Lung microvascular endothelial cell (primary cell): ENCODE data around the gene FCRL2. TPM values are rescaled to one million over a fixed set of nuclear protein-coding genes. Genes with fewer than 3 reads are reported as not detected.
"Not testable (repeated sequence)": the region's sequence is repeated elsewhere in the genome, so short reads cannot be mapped to it uniquely, and the experiment has no call there.

ENCODE experiments used
- DNase-seq, 2 donors: peaks; one replicate each; pipeline versions ENCODE4 v3.0.0 to v3.0.0-alpha.2; 2010; ENCODE audit warnings: low read depth in 2 of 2
- total RNA-seq: library from RNA; depleted of rRNA; stranded (reverse); fragments of >200 nt; gene quantifications from 2 replicates; pipeline ENCODE4 v1.2.1, GENCODE V29; 2014

The FCRL2 gene
- total RNA-seq, 1 donor from 2014 or later: not detected

GRCh38 chr1:157751283-157751682, 25.6 kb downstream of the FCRL2 start:
- DNase-seq: no peak

GRCh38 chr1:157748262-157748817, 28.6 kb downstream of the FCRL2 start:
- DNase-seq: no peak

- DNase-seq: no peak
Observed at GRCh38 chr1:157739229-157739901, 37.6 kb downstream of the FCRL2 start.

- not testable (repeated sequence) for DNase-seq
Observed at GRCh38 chr1:157735991-157736390, 40.9 kb downstream of the FCRL2 start.

- DNase-seq: no peak
Observed at GRCh38 chr1:157734321-157734720, 42.6 kb downstream of the FCRL2 start.

GRCh38 chr1:157732755-157733154, 44.2 kb downstream of the FCRL2 start:
- no peak for DNase-seq

GRCh38 chr1:157725221-157725577, 51.7 kb downstream of the FCRL2 start:
- no peak for DNase-seq

- no peak for DNase-seq
Observed at GRCh38 chr1:157724537-157725220, 52.3 kb downstream of the FCRL2 start.

- no peak for DNase-seq
Observed at GRCh38 chr1:157723157-157723556, 53.8 kb downstream of the FCRL2 start.

- DNase-seq: no peak
Observed at GRCh38 chr1:157721985-157722384, 54.9 kb downstream of the FCRL2 start.

GRCh38 chr1:157715736-157716135, 61.2 kb downstream of the FCRL2 start:
- DNase-seq: no peak

GRCh38 chr1:157711802-157712201, 65.1 kb downstream of the FCRL2 start:
- no peak for DNase-seq

GRCh38 chr1:157704878-157705277, 72.1 kb downstream of the FCRL2 start:
- no peak for DNase-seq

- DNase-seq: no peak
Observed at GRCh38 chr1:157703981-157704380, 73.0 kb downstream of the FCRL2 start.

- DNase-seq: no peak
Observed at GRCh38 chr1:157702308-157702825, 74.6 kb downstream of the FCRL2 start.

GRCh38 chr1:157700732-157701131, 76.2 kb downstream of the FCRL2 start, which contains the start of gene FCRL3:
TSS of gene FCRL3 (minus strand) at chr1:157700769. CDS start at chr1:157700489, 280 bp downstream.
- no peak for DNase-seq

- no peak for DNase-seq
Observed at GRCh38 chr1:157700305-157700704, 76.6 kb downstream of the FCRL2 start.

GRCh38 chr1:157697781-157698569, 79.0 kb downstream of the FCRL2 start:
- no peak for DNase-seq

- no peak for DNase-seq
Observed at GRCh38 chr1:157696966-157697628, 79.8 kb downstream of the FCRL2 start.
